GM12878 (cell line): ENCODE results near the gene LMF2.

Experiments used
- CEBPB ChIP-seq, 2 experiments: fragments of 150-350 bp in 1 of 2; IDR thresholded peaks; 2 replicates each; pipeline ENCODE4 v1.6.1; 2012 to 2014; ENCODE audit warnings: low read depth in 2 of 2, low read length in 2 of 2, borderline replicate concordance in 1 of 2, inconsistent platforms in 1 of 2
- EZH2 ChIP-seq: IDR thresholded peaks from 2 replicates; pipeline ENCODE4 v1.6.1; 2012; ENCODE audit warnings: low read depth, mild to moderate bottlenecking, control low read depth, inconsistent platforms, low read length, borderline replicate concordance; ENCODE audit not compliant: control insufficient read depth
- FOS ChIP-seq: IDR thresholded peaks from 3 replicates; pipeline ENCODE4 v1.6.1; 2011; ENCODE audit warnings: borderline replicate concordance; ENCODE audit not compliant: insufficient read length; ENCODE audit errors: extremely low read depth
- NFIC ChIP-seq: IDR thresholded peaks from 2 replicates; pipeline ENCODE4 v1.6.1; 2012; ENCODE audit warnings: low read depth, mild to moderate bottlenecking, inconsistent platforms, low read length, moderate library complexity
- RCOR1 ChIP-seq: conservative IDR thresholded peaks from 2 replicates; pipeline ENCODE4 v1.6.1; 2012; ENCODE audit warnings: low read depth, low read length, improper control_type of control experiment
- SRF ChIP-seq, 2 experiments: IDR thresholded peaks; 2 replicates each; pipeline ENCODE4 v1.6.1; 2011; ENCODE audit warnings: low read depth in 2 of 2, low read length in 2 of 2, mild to moderate bottlenecking in 1 of 2, moderate library complexity in 1 of 2
- TF ChIP-seq, protein P1 (sequence below), 3 experiments: IDR thresholded peaks in 2 of 3; conservative IDR thresholded peaks in 1 of 3; 2 replicates each; pipeline ENCODE4 v1.5.1; 2011; ENCODE audit warnings: low read depth in 3 of 3, low read length in 3 of 3, mild to moderate bottlenecking in 3 of 3, control low read depth in 2 of 3, moderate library complexity in 2 of 3, inconsistent platforms in 1 of 3, mixed read lengths in 1 of 3; ENCODE audit not compliant: control insufficient read depth in 2 of 3, insufficient read depth in 1 of 3; ENCODE audit errors: extremely low read depth in 1 of 3
- TF ChIP-seq, protein P2 (sequence below): fragments of 450-650 bp; IDR thresholded peaks from 2 replicates; pipeline ENCODE4 v1.6.1; 2017; ENCODE audit warnings: mild to moderate bottlenecking

DNA sequence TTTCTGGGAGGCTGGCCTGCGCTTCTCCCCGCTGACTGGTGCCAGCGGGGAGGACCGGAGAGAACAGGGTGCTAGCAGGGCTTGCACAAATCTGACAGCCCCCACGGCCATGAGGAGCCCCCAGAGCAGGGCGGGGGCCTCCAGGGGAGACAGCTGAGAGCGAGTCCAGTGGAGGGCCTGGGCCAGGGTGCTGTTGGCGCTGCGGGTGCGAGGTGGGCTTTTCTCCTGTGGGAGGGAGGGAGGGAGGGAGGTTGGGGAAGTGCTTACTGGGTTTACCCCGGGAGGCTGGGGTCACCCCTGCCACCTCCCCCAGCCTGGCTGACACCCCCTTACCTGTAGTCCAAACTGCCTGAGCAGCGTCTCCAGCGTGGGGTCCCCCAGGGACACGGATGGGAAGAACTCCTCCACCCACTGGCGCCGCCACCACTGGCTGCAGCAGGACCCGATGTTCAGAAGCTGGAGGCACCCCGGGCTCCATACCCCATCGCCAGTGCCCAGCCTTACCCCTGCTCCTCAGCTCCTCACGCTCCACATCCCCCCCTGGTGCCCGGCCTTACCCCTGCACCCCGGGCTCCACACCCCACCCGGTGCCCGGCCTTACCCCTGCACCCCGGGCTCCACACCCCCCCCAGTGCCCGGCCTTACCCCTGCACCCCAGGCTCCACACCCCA lies 3.9 kb downstream of the LMF2 start:
- TF ChIP-seq, protein P1, sequence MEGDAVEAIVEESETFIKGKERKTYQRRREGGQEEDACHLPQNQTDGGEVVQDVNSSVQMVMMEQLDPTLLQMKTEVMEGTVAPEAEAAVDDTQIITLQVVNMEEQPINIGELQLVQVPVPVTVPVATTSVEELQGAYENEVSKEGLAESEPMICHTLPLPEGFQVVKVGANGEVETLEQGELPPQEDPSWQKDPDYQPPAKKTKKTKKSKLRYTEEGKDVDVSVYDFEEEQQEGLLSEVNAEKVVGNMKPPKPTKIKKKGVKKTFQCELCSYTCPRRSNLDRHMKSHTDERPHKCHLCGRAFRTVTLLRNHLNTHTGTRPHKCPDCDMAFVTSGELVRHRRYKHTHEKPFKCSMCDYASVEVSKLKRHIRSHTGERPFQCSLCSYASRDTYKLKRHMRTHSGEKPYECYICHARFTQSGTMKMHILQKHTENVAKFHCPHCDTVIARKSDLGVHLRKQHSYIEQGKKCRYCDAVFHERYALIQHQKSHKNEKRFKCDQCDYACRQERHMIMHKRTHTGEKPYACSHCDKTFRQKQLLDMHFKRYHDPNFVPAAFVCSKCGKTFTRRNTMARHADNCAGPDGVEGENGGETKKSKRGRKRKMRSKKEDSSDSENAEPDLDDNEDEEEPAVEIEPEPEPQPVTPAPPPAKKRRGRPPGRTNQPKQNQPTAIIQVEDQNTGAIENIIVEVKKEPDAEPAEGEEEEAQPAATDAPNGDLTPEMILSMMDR (IDR thresholded peaks at IDR 0.05 in 2 of 3, conservative IDR thresholded peaks at IDR 0.05 in 1 of 3; ENCODE audit: control insufficient read depth in 2 of 3, extremely low read depth in 1 of 3, insufficient read depth in 1 of 3, low read depth in 3 of 3, low read length in 3 of 3), result peak in 1 of 3 experiments; percentile 14; a peak in 1 of 6 replicates
- no peak for TF ChIP-seq FOS
- TF ChIP-seq NFIC, result no peak
- TF ChIP-seq, protein P2, sequence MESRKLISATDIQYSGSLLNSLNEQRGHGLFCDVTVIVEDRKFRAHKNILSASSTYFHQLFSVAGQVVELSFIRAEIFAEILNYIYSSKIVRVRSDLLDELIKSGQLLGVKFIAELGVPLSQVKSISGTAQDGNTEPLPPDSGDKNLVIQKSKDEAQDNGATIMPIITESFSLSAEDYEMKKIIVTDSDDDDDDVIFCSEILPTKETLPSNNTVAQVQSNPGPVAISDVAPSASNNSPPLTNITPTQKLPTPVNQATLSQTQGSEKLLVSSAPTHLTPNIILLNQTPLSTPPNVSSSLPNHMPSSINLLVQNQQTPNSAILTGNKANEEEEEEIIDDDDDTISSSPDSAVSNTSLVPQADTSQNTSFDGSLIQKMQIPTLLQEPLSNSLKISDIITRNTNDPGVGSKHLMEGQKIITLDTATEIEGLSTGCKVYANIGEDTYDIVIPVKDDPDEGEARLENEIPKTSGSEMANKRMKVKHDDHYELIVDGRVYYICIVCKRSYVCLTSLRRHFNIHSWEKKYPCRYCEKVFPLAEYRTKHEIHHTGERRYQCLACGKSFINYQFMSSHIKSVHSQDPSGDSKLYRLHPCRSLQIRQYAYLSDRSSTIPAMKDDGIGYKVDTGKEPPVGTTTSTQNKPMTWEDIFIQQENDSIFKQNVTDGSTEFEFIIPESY, result no peak
- no peak for TF ChIP-seq RCOR1
- TF ChIP-seq CEBPB (IDR thresholded peaks at IDR 0.05; ENCODE audit: borderline replicate concordance in 1 of 2, low read depth in 2 of 2, low read length in 2 of 2), result no peak
- no peak for TF ChIP-seq SRF (IDR thresholded peaks at IDR 0.05; ENCODE audit: low read depth in 2 of 2, low read length in 2 of 2)
- no peak for TF ChIP-seq EZH2
